Ovary (tissue), 9 donors: ENCODE data around the gene EMC8. TPM values are rescaled to one million over a fixed set of nuclear protein-coding genes. Genes with fewer than 3 reads are reported as not detected.

ENCODE experiments used
- DNase-seq, 5 donors: peaks; one replicate each; pipeline ENCODE4 v3.0.0-alpha.2; 2019 to 2020
- H3K27ac ChIP-seq, 2 donors: fragments of 200-600 bp; one replicate each; pipeline versions ENCODE4 v1.5.1 to v1.8.0; 2019 to 2022
- H3K27me3 ChIP-seq: fragments of 200-600 bp; one replicate; pipeline ENCODE4 v1.8.0; 2022
- H3K36me3 ChIP-seq: fragments of 200-600 bp; sonication (generic); one replicate; pipeline ENCODE4 v1.5.1; 2019
- H3K4me1 ChIP-seq: one replicate; pipeline ENCODE4 v1.8.1; 2013; ENCODE audit warnings: mild to moderate bottlenecking, moderate library complexity; ENCODE audit not compliant: insufficient read depth
- H3K4me3 ChIP-seq: fragments of 200-600 bp; sonication (generic); one replicate; pipeline ENCODE4 v1.5.1; 2017
- H3K9me3 ChIP-seq, 2 donors: fragments of 200-600 bp in 1 of 2; sonication (generic) in 1 of 2; one replicate each; pipeline versions ENCODE4 v1.5.1 to v1.8.1; 2013 to 2019; ENCODE audit warnings: mild to moderate bottlenecking in 1 of 2, moderate library complexity in 1 of 2
- CTCF ChIP-seq, 3 donors: fragments of 450-650 bp in 2 of 3; fragments of 200-600 bp in 1 of 3; IDR thresholded peaks; one replicate each; pipeline versions ENCODE4 v1.5.1 to v1.8.0; 2016 to 2022; ENCODE audit warnings: antibody characterized with exemption in 3 of 3, mild to moderate bottlenecking in 1 of 3
- EP300 ChIP-seq: sonication (generic); formaldehyde crosslinking; IDR thresholded peaks from one replicate; pipeline ENCODE4 v1.6.1; 2017; ENCODE audit warnings: antibody characterized with exemption
- POLR2A ChIP-seq: fragments of 450-650 bp; IDR thresholded peaks from one replicate; pipeline ENCODE4 v1.6.1; 2017; ENCODE audit warnings: antibody characterized with exemption, mild to moderate bottlenecking, moderate library complexity
- WGBS, 3 donors: extraction: QIAGEN DNeasy Blood & Tissue Kit in 1 of 3; methylation state at CpG; one replicate each; pipeline versions ENCODE4 v1.1.5 to v1.1.7; 2013 to 2017; 5-methylcytosine and 5-hydroxymethylcytosine counted together
- intact Hi-C, 4 donors: fragments of 100-400 bp; cut with DNase I; formaldehyde crosslinking; loops; one replicate each; pipeline versions ENCODE4 v1.11.0 to v1.15.1; 2022 to 2023
- polyA plus RNA-seq, 2 donors: library from polyadenylated mRNA; stranded (reverse); fragments of 200-250 nt in 1 of 2; fragments of 350-450 nt in 1 of 2; fragmentation: Illumina TruSeq in 1 of 2; extraction: RNeasy Lipid Tissue Mini Kit (QIAGEN cat#74804) in 1 of 2; gene quantifications; one replicate each; pipeline ENCODE4 v1.2.3, GENCODE V29; 2013 to 2014
- total RNA-seq, 7 donors: library from RNA; depleted of rRNA in 2 of 7; stranded (reverse); fragments of >200 nt in 2 of 7; fragmentation: NEBNext Ultra II Directional in 3 of 7; extraction: Animal tissue kit (Norgen Biotek cat#: 25700) in 3 of 7; gene quantifications; one replicate each; pipeline versions ENCODE4 v1.1.0 to v1.2.4, GENCODE V29; 2016 to 2023
- donor health status: DM: no; HTN: no; CAD: no; lungs with moderate emphysema.
- donor health status: DM: no; HTN: no; CAD: no.
- donor health status: Bipolar disorder and iron deficiency.
- donor health status: DM: yes; HTN: yes; CAD: no.
- donor health status: DM: no; HTN: no; CAD: no.
- donor health status: DM: yes; HTN: yes; CAD: no.

Gene EMC8
- total and polyA plus RNA-seq, 9 donors: 9.4 to 32.5 (median 20.2) TPM

GRCh38 chr16:85763616-85764015 lies 35.7 kb downstream of the EMC8 start:
- 55 to 90% (median 82%) methylated on average over 2 of the region's 2 CpGs for whole genome bisulfite sequencing, 3 donors
- no peak overlapping the region for H3K27ac ChIP-seq
- intact Hi-C loops: no loop called here
- no peak for TF ChIP-seq EP300
- no peaks in the 10 kb centered on the region for H3K36me3 ChIP-seq
- DNase-seq: no peak
- no peaks in the 10 kb centered on the region for H3K4me1 ChIP-seq
- no peak overlapping the region for H3K4me3 ChIP-seq
- no peaks in the 10 kb centered on the region for H3K9me3 ChIP-seq
- H3K27me3 ChIP-seq: no peaks in the 10 kb centered on the region

- Histone ChIP-seq H3K27me3 (no peaks in the 10 kb centered on the region), H3K9me3 (no peaks in the 10 kb centered on the region), H3K36me3 (no peaks in the 10 kb centered on the region), H3K4me3 (no peak overlapping the region), H3K27ac (no peak overlapping the region), H3K4me1 (no peaks in the 10 kb centered on the region)
- intact Hi-C loops: no loop called here
- TF ChIP-seq POLR2A (no peak), EP300 (no peak), CTCF (IDR thresholded peaks at IDR 0.05) (no peak)
- DNase-seq: no peak
- 79 to 82% (median 80%) methylated on average over 10 to 12 of the region's 12 CpGs for WGBS, 3 donors
These were observed 36.4 kb downstream of the EMC8 start for GRCh38 chr16:85762970-85763369.

- Histone ChIP-seq H3K27me3 (no peaks in the 10 kb centered on the region), H3K9me3 (no peaks in the 10 kb centered on the region), H3K36me3 (no peaks in the 10 kb centered on the region), H3K4me1 (no peaks in the 10 kb centered on the region), H3K27ac (no peak overlapping the region), H3K4me3 (no peak overlapping the region)
- DNase-seq: no peak
- no peak for TF ChIP-seq EP300
- no peak for TF ChIP-seq CTCF (IDR thresholded peaks at IDR 0.05)
- no peak for TF ChIP-seq POLR2A
- intact Hi-C loops: no loop called here
- 73 to 79% (median 78%) methylated on average over 6 of the region's 6 CpGs for WGBS, 3 donors
These were observed 37.5 kb downstream of the EMC8 start for GRCh38 chr16:85761861-85762260.

GRCh38 chr16:85759631-85760419 lies 39.5 kb downstream of the EMC8 start:
- WGBS, 3 donors: 55 to 66% (median 56%) methylated on average over 20 of the region's 20 CpGs
- intact Hi-C loops: no loop called here
- H3K27me3 ChIP-seq: no peaks in the 10 kb centered on the region
- TF ChIP-seq POLR2A (no peak), EP300 (no peak), CTCF (IDR thresholded peaks at IDR 0.05) (no peak)
- H3K9me3 ChIP-seq: no peaks in the 10 kb centered on the region
- no peaks in the 10 kb centered on the region for H3K4me1 ChIP-seq
- no peaks in the 10 kb centered on the region for H3K36me3 ChIP-seq
- no peak overlapping the region for H3K4me3 ChIP-seq
- no peak overlapping the region for H3K27ac ChIP-seq
- DNase-seq: no peak

DNA sequence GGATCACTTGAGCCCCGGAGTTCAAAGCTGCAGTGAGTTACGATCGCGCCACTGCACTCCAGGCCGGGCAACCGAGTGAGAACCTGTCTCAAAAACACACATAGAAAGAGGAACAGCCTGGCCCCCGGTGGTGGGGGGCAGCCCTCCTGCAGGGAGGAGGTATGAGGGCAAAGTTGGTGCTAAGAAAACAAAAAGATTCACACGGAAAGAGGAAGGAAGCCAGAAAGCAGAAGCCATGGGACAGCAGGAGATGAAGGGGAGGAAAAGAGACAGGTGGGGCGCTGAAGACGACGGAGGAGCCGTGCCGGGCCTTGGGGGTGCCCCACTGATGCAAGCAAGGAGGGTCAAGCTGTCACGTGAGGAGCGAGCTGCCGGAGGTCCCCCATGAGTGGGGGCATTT lies 40.2 kb downstream of the EMC8 start:
- H3K27me3 ChIP-seq: no peaks in the 10 kb centered on the region
- WGBS, 3 donors: 26 to 31% (median 29%) methylated on average over 16 of the region's 16 CpGs
- no peaks in the 10 kb centered on the region for H3K4me1 ChIP-seq
- H3K4me3 ChIP-seq: no peak overlapping the region
- intact Hi-C loops: no loop called here
- H3K36me3 ChIP-seq: no peaks in the 10 kb centered on the region
- TF ChIP-seq CTCF (IDR thresholded peaks at IDR 0.05): no peak
- no peak for TF ChIP-seq POLR2A
- no peak for TF ChIP-seq EP300
- H3K9me3 ChIP-seq: no peaks in the 10 kb centered on the region
- no peak overlapping the region for H3K27ac ChIP-seq
- DNase-seq: no peak
